ENCODE results near the gene HOXA3.

Gene HOXA3

GRCh38 chr7:27143023-27143949 is 9.1 kb downstream of the HOXA3 start, which contains the start of gene HOXA5:
HOXA5 (minus strand) TSS chr7:27143681; CDS start chr7:27143607, 74 bp downstream.
- no peak for DNase-seq (ENCODE audit: low spot score)

- no peak for DNase-seq (ENCODE audit: low spot score)
Observed at GRCh38 chr7:27142580-27143022, 9.8 kb downstream of the HOXA3 start.

- no peak for DNase-seq (ENCODE audit: low spot score)
Observed at GRCh38 chr7:27141923-27142579, 10.3 kb downstream of the HOXA3 start.

GRCh38 chr7:27141137-27141922 is 11.1 kb downstream of the HOXA3 start:
- no peak for DNase-seq (ENCODE audit: low spot score)

DNA sequence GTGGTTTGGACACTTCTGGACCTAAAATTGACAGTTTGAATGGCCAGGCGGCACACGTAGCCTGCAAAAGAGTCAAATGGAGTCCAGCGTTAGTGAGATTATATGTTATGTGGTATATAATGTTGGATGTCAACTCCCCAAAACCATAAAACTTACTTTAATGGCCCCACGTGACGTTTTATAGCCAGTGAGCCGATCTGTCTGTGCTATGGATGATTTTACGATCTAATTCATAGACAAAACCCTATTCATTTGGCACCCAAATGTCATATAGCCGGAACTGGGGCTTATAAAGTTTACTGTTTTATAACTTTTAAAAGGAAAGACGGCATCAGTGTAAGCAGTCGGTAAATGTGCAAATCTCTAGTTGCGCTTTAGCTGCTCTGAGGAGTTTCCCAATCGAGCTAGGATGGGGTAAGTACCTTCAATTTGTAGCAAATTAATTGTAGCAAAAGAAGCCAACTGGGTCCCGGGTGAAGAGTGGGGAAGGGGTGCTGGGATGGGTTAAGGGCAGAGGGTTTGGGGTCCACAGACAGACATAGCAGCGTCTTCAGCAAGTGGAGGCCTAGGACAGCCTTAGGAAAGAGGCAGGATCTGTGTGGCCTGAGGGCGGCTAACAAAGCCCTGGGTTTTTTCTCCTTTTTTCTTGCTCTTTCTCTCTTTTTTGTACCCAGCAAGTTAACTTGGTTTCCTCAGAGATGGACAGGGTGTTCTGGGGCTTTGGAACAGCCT is 12.1 kb downstream of the HOXA3 start:
- no peak for DNase-seq (ENCODE audit: low spot score)

- no peak for DNase-seq (ENCODE audit: low spot score)
Observed at GRCh38 chr7:27139334-27140125, 12.9 kb downstream of the HOXA3 start.

DNA sequence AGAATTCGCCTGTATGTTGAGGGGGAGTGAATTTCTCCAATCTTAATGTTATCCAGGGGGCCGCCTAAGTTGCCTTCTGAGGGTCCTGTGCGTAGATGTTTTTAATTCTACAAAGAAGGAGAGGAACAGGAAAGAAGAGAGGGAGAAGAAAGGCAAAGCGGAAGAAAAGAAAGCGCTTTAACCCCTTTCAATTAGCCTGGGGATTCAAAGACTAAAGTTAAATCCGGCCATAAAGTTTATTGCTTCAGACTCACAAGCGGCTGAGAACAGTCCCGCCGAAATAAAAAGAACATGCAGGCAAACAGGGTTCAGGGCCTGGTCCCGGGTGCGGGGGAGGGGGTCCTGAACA is 13.4 kb downstream of the HOXA3 start:
- DNase-seq (ENCODE audit: low spot score), result no peak

DNA sequence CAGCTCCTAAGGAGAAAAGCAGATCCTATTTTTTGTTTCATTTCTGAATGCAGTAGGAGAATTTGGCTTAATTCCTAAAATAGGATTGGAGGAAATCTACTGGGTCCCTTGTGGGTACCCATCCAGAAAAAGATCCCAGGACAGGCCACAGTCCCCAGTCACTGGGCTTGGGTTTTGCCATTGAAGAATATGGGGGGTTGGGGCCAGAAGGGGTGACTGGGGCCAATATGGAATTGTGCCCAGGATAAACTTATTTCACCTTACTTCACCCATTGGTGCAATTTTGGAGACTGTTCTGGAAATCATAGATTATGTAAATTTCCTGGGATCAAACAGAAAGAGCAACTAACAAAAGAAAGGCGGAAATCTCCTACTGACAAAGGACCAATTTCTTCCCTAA is 13.9 kb downstream of the HOXA3 start:
- no peak for DNase-seq (ENCODE audit: low spot score)

DNA sequence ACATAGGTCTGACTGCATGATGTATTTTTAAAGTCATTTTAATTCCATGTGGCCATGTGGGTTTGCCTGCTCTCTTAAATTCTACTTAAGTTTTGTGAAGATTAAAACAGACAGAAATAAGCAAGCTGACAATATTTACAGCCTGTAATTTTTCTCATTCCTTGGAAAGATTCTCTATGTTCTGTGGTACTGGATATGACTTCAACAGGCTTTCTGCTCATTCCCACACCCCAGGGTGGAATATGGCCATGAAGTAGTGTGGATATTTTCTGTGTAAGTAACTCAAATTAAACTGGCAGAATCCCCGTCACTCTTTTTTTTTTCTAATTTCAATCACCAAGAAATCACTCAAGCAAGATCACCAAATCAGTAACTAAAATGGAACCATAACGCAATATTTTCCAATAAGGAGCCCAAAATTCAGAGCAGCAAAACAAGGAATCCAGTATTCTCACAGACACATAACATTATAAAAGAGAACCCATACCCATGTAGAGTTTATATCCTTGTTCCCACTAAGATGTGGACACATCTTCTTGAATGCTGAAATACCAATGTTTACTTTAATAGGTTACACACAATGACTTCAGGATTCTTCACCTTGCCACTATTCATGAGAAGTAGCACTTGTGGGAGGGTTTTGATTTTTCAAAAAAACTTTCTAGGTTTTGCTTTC is 14.6 kb downstream of the HOXA3 start:
- no peak for DNase-seq (ENCODE audit: low spot score)

GRCh38 chr7:27134392-27134791 is 18.0 kb downstream of the HOXA3 start:
- DNase-seq (ENCODE audit: low spot score), result no peak

- no peak for DNase-seq (ENCODE audit: low spot score)
Observed at GRCh38 chr7:27133409-27134231, 18.8 kb downstream of the HOXA3 start.

DNA sequence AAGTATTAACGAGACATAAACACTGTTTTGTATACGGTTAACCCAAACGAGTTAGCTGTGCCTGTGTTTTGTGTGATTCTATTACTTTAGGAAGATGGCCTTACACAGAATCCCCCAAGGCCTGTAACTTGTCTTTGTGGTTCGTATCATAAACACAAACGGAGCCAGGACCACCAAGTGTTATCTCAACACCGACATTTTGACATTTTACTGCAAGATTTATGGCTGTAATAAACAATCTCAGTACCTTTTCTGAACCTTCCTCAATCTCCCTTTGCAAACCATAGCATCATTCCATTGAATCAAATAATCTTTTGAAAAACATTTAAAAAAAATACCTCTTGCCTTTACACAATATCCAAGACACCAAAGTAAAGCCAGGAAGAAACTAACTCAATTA is 19.4 kb downstream of the HOXA3 start:
- DNase-seq (ENCODE audit: low spot score), result no peak

- no peak for DNase-seq (ENCODE audit: low spot score)
Observed at GRCh38 chr7:27132214-27132613, 20.2 kb downstream of the HOXA3 start.

GRCh38 chr7:27131390-27131819 is 21.0 kb downstream of the HOXA3 start:
- no peak for DNase-seq (ENCODE audit: low spot score)

GRCh38 chr7:27130540-27131389 is 21.6 kb downstream of the HOXA3 start, which contains the start of gene HOXA4:
HOXA4 (minus strand) TSS chr7:27130757; CDS start chr7:27130733, 24 bp downstream.
- no peak for DNase-seq (ENCODE audit: low spot score)

- DNase-seq (ENCODE audit: low spot score), result no peak
Observed at GRCh38 chr7:27129729-27130539, 22.4 kb downstream of the HOXA3 start.
